Measurements from ENCODE around the gene ADCY2.

ADCY2 gene

GRCh38 chr5:7628248-7628647 lies 232.3 kb downstream of the ADCY2 start:
- H3K27ac ChIP-seq (ENCODE audit: low read depth, low read length): no peak overlapping the region

GRCh38 chr5:7628820-7629219 lies 232.9 kb downstream of the ADCY2 start:
- no peak overlapping the region for H3K27ac ChIP-seq (ENCODE audit: low read depth, low read length)
- H3K9ac ChIP-seq (ENCODE audit: low read length in 5 of 5): no peak overlapping the region
- H3K27me3 ChIP-seq (ENCODE audit: control insufficient read depth in 5 of 5, insufficient read depth in 4 of 5, low read length in 5 of 5): no peaks in the 10 kb centered on the region
- no peak overlapping the region for H3K4me3 ChIP-seq (ENCODE audit: low read depth in 1 of 5, low read length in 5 of 5)
- H3K9me3 ChIP-seq (ENCODE audit: control insufficient read depth in 5 of 5, low read length in 5 of 5): peaks cover 0 to 9% (median 0%) of the 10 kb centered on the region in 5 donors
- no peaks in the 10 kb centered on the region for H3K4me1 ChIP-seq (ENCODE audit: control insufficient read depth in 5 of 5, insufficient read depth in 5 of 5, low read length in 5 of 5)
- H3K36me3 ChIP-seq (ENCODE audit: control insufficient read depth in 5 of 5, insufficient read depth in 5 of 5, low read length in 5 of 5): no peaks in the 10 kb centered on the region

More at GRCh38 chr5:7628248-7628647, 232.3 kb downstream of the ADCY2 start:
- Histone ChIP-seq H3K27me3 (ENCODE audit: control insufficient read depth in 5 of 5, insufficient read depth in 4 of 5, low read length in 5 of 5) (no peaks in the 10 kb centered on the region), H3K9me3 (ENCODE audit: control insufficient read depth in 5 of 5, low read length in 5 of 5) (peaks cover 0 to 9% (median 0%) of the 10 kb centered on the region in 5 donors), H3K4me1 (ENCODE audit: control insufficient read depth in 5 of 5, insufficient read depth in 5 of 5, low read length in 5 of 5) (no peaks in the 10 kb centered on the region), H3K36me3 (ENCODE audit: control insufficient read depth in 5 of 5, insufficient read depth in 5 of 5, low read length in 5 of 5) (no peaks in the 10 kb centered on the region), H3K4me3 (ENCODE audit: low read depth in 1 of 5, low read length in 5 of 5) (no peak overlapping the region), H3K9ac (ENCODE audit: low read length in 5 of 5) (no peak overlapping the region)

GRCh38 chr5:7629561-7629960 lies 233.6 kb downstream of the ADCY2 start:
- H3K36me3 ChIP-seq (ENCODE audit: control insufficient read depth in 5 of 5, insufficient read depth in 5 of 5, low read length in 5 of 5): no peaks in the 10 kb centered on the region
- no peak overlapping the region for H3K9ac ChIP-seq (ENCODE audit: low read length in 5 of 5)

GRCh38 chr5:7634837-7635236 lies 238.9 kb downstream of the ADCY2 start:
- Histone ChIP-seq H3K4me3 (ENCODE audit: low read depth in 1 of 5, low read length in 5 of 5) (no peak overlapping the region), H3K9ac (ENCODE audit: low read length in 5 of 5) (no peak overlapping the region), H3K4me1 (ENCODE audit: control insufficient read depth in 5 of 5, insufficient read depth in 5 of 5, low read length in 5 of 5) (no peaks in the 10 kb centered on the region), H3K27me3 (ENCODE audit: control insufficient read depth in 5 of 5, insufficient read depth in 4 of 5, low read length in 5 of 5) (no peaks in the 10 kb centered on the region), H3K36me3 (ENCODE audit: control insufficient read depth in 5 of 5, insufficient read depth in 5 of 5, low read length in 5 of 5) (no peaks in the 10 kb centered on the region), H3K9me3 (ENCODE audit: control insufficient read depth in 5 of 5, low read length in 5 of 5) (peaks cover 0 to 3% (median 0%) of the 10 kb centered on the region in 5 donors), H3K27ac (ENCODE audit: low read depth, low read length) (no peak overlapping the region)

More at GRCh38 chr5:7629561-7629960, 233.6 kb downstream of the ADCY2 start:
- Histone ChIP-seq H3K4me3 (ENCODE audit: low read depth in 1 of 5, low read length in 5 of 5) (no peak overlapping the region), H3K4me1 (ENCODE audit: control insufficient read depth in 5 of 5, insufficient read depth in 5 of 5, low read length in 5 of 5) (no peaks in the 10 kb centered on the region), H3K27ac (ENCODE audit: low read depth, low read length) (no peak overlapping the region), H3K9me3 (ENCODE audit: control insufficient read depth in 5 of 5, low read length in 5 of 5) (peaks cover 0 to 9% (median 0%) of the 10 kb centered on the region in 5 donors), H3K27me3 (ENCODE audit: control insufficient read depth in 5 of 5, insufficient read depth in 4 of 5, low read length in 5 of 5) (no peaks in the 10 kb centered on the region)

DNA sequence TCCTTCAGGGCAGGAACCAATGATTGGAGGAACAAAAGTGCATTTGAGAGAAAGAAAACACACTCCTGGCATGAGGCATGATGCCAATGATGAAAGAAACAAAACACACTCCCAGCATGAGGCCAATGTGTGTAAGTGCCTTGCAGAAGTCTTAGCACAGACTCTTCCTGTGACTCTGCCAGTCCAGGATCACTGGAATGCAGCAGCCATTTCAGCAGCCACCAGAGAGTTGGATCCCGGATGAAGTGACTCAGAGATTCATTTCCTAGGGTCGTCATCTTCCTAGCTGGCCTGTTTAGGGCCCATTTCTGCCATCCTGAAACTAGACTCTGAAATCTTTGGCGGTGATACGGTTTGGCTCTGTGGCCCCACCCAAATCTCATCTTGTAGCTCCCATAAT lies 242.5 kb downstream of the ADCY2 start:
- Histone ChIP-seq H3K27ac (ENCODE audit: low read depth, low read length) (no peak overlapping the region), H3K36me3 (ENCODE audit: control insufficient read depth in 5 of 5, insufficient read depth in 5 of 5, low read length in 5 of 5) (no peaks in the 10 kb centered on the region)

DNA sequence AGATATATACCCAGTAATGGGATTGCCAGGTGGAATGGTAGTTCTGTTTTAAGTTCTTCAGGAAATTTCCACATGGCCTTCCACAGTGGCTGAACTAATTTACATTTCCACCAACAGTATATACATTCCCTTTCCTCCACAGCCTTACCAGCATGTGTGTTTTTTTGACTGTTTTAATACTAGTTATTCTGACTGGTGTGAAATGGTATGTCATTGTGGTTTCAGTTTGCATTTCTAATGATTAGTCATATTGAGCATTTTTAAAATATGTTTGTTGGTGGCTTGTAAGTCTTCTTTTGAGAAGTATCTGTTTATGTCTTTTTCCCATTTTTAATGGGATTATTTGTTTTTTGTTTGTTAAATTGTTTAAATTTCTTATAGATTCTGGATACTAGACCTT lies 246.1 kb downstream of the ADCY2 start:
- Histone ChIP-seq H3K9me3 (ENCODE audit: control insufficient read depth in 5 of 5, low read length in 5 of 5) (peaks cover 0 to 7% (median 5%) of the 10 kb centered on the region in 5 donors), H3K9ac (ENCODE audit: low read length in 5 of 5) (no peak overlapping the region), H3K36me3 (ENCODE audit: control insufficient read depth in 5 of 5, insufficient read depth in 5 of 5, low read length in 5 of 5) (no peaks in the 10 kb centered on the region), H3K4me3 (ENCODE audit: low read depth in 1 of 5, low read length in 5 of 5) (no peak overlapping the region), H3K27ac (ENCODE audit: low read depth, low read length) (no peak overlapping the region), H3K27me3 (ENCODE audit: control insufficient read depth in 5 of 5, insufficient read depth in 4 of 5, low read length in 5 of 5) (no peaks in the 10 kb centered on the region), H3K4me1 (ENCODE audit: control insufficient read depth in 5 of 5, insufficient read depth in 5 of 5, low read length in 5 of 5) (no peaks in the 10 kb centered on the region)

More for the DNA sequence above, 242.5 kb downstream of the ADCY2 start:
- Histone ChIP-seq H3K9ac (ENCODE audit: low read length in 5 of 5) (no peak overlapping the region), H3K4me3 (ENCODE audit: low read depth in 1 of 5, low read length in 5 of 5) (no peak overlapping the region), H3K9me3 (ENCODE audit: control insufficient read depth in 5 of 5, low read length in 5 of 5) (peaks cover 3 to 7% (median 3%) of the 10 kb centered on the region in 5 donors), H3K4me1 (ENCODE audit: control insufficient read depth in 5 of 5, insufficient read depth in 5 of 5, low read length in 5 of 5) (no peaks in the 10 kb centered on the region), H3K27me3 (ENCODE audit: control insufficient read depth in 5 of 5, insufficient read depth in 4 of 5, low read length in 5 of 5) (no peaks in the 10 kb centered on the region)

DNA sequence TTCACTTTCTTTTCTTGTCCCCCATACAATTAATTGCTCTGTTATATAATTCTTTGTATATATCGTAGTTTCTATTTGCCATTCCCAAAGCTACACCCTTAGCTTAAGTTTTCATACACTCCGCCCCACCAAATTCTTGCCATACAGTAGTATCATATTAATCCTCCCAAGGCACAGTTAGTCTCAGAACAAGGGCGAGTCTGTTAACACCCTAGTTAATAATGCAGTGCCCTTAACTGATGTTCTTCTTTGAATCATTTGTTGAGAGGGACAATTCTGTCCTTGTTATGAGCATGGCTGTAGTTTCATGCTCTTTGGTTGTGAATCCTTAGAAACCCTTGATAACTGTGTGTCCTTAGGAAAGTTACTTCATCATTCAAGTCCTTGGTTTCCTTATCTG lies 248.8 kb downstream of the ADCY2 start:
- Histone ChIP-seq H3K27ac (ENCODE audit: low read depth, low read length) (no peak overlapping the region), H3K4me3 (ENCODE audit: low read depth in 1 of 5, low read length in 5 of 5) (no peak overlapping the region), H3K4me1 (ENCODE audit: control insufficient read depth in 5 of 5, insufficient read depth in 5 of 5, low read length in 5 of 5) (no peaks in the 10 kb centered on the region), H3K27me3 (ENCODE audit: control insufficient read depth in 5 of 5, insufficient read depth in 4 of 5, low read length in 5 of 5) (no peaks in the 10 kb centered on the region), H3K36me3 (ENCODE audit: control insufficient read depth in 5 of 5, insufficient read depth in 5 of 5, low read length in 5 of 5) (no peaks in the 10 kb centered on the region), H3K9ac (ENCODE audit: low read length in 5 of 5) (no peak overlapping the region), H3K9me3 (ENCODE audit: control insufficient read depth in 5 of 5, low read length in 5 of 5) (peaks cover 0 to 7% (median 3%) of the 10 kb centered on the region in 5 donors)

DNA sequence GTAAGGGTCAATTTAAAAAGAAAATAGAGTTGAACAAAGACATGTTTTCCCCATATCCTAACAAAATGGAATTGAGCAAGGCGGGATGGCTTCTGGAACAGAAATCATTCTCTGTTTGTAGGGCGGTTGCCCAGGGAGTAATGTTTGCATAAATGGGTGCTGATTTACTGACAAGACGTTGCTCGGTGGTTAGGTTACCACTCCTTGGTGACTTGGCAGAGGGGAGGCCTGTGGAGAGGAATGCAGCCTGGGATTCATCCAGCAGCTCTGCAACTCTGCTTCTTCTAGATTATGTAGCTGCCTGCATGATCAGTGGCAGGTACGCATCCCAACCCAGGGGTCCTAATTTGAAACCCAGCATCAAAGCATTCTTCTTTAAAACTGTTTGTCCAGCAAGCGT lies 254.8 kb downstream of the ADCY2 start:
- Histone ChIP-seq H3K27ac (ENCODE audit: low read depth, low read length) (no peak overlapping the region), H3K9ac (ENCODE audit: low read length in 5 of 5) (no peak overlapping the region), H3K36me3 (ENCODE audit: control insufficient read depth in 5 of 5, insufficient read depth in 5 of 5, low read length in 5 of 5) (no peaks in the 10 kb centered on the region), H3K27me3 (ENCODE audit: control insufficient read depth in 5 of 5, insufficient read depth in 4 of 5, low read length in 5 of 5) (no peaks in the 10 kb centered on the region), H3K4me1 (ENCODE audit: control insufficient read depth in 5 of 5, insufficient read depth in 5 of 5, low read length in 5 of 5) (no peaks in the 10 kb centered on the region), H3K4me3 (ENCODE audit: low read depth in 1 of 5, low read length in 5 of 5) (no peak overlapping the region), H3K9me3 (ENCODE audit: control insufficient read depth in 5 of 5, low read length in 5 of 5) (no peaks in the 10 kb centered on the region)

DNA sequence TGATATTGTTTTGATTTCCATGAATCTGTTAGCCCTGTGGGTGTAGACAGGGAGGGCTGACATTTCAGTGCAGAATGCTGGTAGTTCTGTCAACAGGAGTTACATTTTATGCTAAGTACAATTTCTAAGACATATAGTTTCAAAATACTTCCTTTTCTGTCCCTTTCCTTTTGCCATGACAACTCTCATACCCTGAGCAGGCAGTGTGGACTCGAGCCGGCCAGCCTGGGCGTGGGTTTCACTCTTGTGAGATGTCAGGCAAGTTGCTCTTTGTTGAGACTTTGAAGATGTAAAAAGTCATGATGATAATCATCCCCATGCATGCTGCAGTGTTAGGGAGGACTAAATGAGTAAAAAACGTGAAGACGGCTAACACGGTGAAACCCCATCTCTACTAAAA lies 257.1 kb downstream of the ADCY2 start:
- Histone ChIP-seq H3K27ac (ENCODE audit: low read depth, low read length) (no peak overlapping the region), H3K27me3 (ENCODE audit: control insufficient read depth in 5 of 5, insufficient read depth in 4 of 5, low read length in 5 of 5) (no peaks in the 10 kb centered on the region), H3K9ac (ENCODE audit: low read length in 5 of 5) (no peak overlapping the region)

DNA sequence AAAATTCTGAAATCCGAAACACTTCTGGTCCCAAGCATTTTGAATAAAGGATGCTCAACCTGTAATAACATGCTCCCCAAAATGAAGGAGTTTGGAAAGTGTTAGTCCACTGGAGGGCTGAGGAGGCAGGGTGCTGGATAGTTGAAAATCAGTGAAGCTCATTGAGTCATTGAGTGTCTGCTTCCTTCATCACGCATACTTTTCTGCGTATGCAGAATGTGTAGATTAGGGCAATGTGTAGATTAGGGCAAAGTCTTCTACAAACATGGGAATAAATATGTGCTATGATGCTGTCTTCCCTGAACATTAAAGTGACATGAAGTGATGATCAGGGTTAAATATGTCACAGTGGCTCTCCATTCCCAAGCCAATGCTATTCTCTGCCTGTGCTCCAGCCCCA lies 261.2 kb downstream of the ADCY2 start:
- Histone ChIP-seq H3K36me3 (ENCODE audit: control insufficient read depth in 5 of 5, insufficient read depth in 5 of 5, low read length in 5 of 5) (no peaks in the 10 kb centered on the region), H3K4me3 (ENCODE audit: low read depth in 1 of 5, low read length in 5 of 5) (no peak overlapping the region), H3K9me3 (ENCODE audit: control insufficient read depth in 5 of 5, low read length in 5 of 5) (no peaks in the 10 kb centered on the region), H3K27ac (ENCODE audit: low read depth, low read length) (no peak overlapping the region), H3K4me1 (ENCODE audit: control insufficient read depth in 5 of 5, insufficient read depth in 5 of 5, low read length in 5 of 5) (no peaks in the 10 kb centered on the region), H3K9ac (ENCODE audit: low read length in 5 of 5) (no peak overlapping the region), H3K27me3 (ENCODE audit: control insufficient read depth in 5 of 5, insufficient read depth in 4 of 5, low read length in 5 of 5) (no peaks in the 10 kb centered on the region)

More for the DNA sequence above, 257.1 kb downstream of the ADCY2 start:
- Histone ChIP-seq H3K36me3 (ENCODE audit: control insufficient read depth in 5 of 5, insufficient read depth in 5 of 5, low read length in 5 of 5) (no peaks in the 10 kb centered on the region), H3K4me3 (ENCODE audit: low read depth in 1 of 5, low read length in 5 of 5) (no peak overlapping the region), H3K4me1 (ENCODE audit: control insufficient read depth in 5 of 5, insufficient read depth in 5 of 5, low read length in 5 of 5) (no peaks in the 10 kb centered on the region), H3K9me3 (ENCODE audit: control insufficient read depth in 5 of 5, low read length in 5 of 5) (no peaks in the 10 kb centered on the region)

DNA sequence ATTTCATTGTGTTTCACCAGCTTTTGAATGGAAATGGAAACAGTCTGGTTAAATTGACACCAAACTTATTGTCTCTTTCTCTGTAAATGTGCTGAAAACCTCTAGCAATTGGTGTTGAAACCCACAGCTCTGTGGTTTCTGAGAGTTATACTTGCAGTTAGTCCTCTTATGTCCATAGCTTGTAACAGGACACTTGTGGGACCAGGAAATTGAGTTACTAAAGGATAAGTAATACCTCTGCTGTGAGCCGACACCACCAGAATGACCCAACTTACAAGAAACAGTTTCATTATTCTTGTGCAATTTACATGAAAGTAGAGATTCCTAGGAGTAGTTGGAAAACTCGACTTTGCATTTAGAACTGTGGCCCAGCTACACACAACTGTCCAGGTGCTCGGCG lies 263.5 kb downstream of the ADCY2 start:
- H3K4me1 ChIP-seq (ENCODE audit: control insufficient read depth in 5 of 5, insufficient read depth in 5 of 5, low read length in 5 of 5): no peaks in the 10 kb centered on the region
- no peak overlapping the region for H3K4me3 ChIP-seq (ENCODE audit: low read depth in 1 of 5, low read length in 5 of 5)
- no peak overlapping the region for H3K27ac ChIP-seq (ENCODE audit: low read depth, low read length)
- H3K9ac ChIP-seq (ENCODE audit: low read length in 5 of 5): no peak overlapping the region
- H3K36me3 ChIP-seq (ENCODE audit: control insufficient read depth in 5 of 5, insufficient read depth in 5 of 5, low read length in 5 of 5): no peaks in the 10 kb centered on the region
- H3K27me3 ChIP-seq (ENCODE audit: control insufficient read depth in 5 of 5, insufficient read depth in 4 of 5, low read length in 5 of 5): no peaks in the 10 kb centered on the region
- no peaks in the 10 kb centered on the region for H3K9me3 ChIP-seq (ENCODE audit: control insufficient read depth in 5 of 5, low read length in 5 of 5)

All from subcutaneous abdominal adipose tissue (tissue), 5 donors.